Upper lobe of left lung (tissue), 6 donors: ENCODE data around the gene PADI1. TPM values are rescaled to one million over a fixed set of nuclear protein-coding genes. Genes with fewer than 3 reads are reported as not detected.

Experiments used
- ATAC-seq, 2 donors: fragments of 200-7000 bp; cut with Tn5 transposase; one replicate each; pipeline ENCODE4 v1.9.1; 2022; ENCODE audit warnings: mild to moderate bottlenecking in 2 of 2, moderate library complexity in 2 of 2; ENCODE audit not compliant: low FRiP score in 2 of 2
- DNase-seq, 2 donors: peaks; one replicate each; pipeline ENCODE4 v3.0.0-alpha.2; 2019 to 2020
- H3K27ac ChIP-seq, 4 donors: fragments of 200-600 bp; sonication (generic); one replicate each; pipeline ENCODE4 v1.5.1; 2016 to 2019
- H3K27me3 ChIP-seq, 4 donors: fragments of 200-600 bp; sonication (generic); one replicate each; pipeline ENCODE4 v1.5.1; 2017 to 2019
- H3K36me3 ChIP-seq, 4 donors: fragments of 200-600 bp; sonication (generic); one replicate each; pipeline ENCODE4 v1.5.1; 2016 to 2019
- H3K4me1 ChIP-seq, 4 donors: fragments of 200-600 bp; sonication (generic); one replicate each; pipeline ENCODE4 v1.5.1; 2018 to 2019
- H3K4me3 ChIP-seq, 4 donors: fragments of 200-600 bp; sonication (generic); one replicate each; pipeline ENCODE4 v1.5.1; 2017 to 2019; ENCODE audit warnings: mild to moderate bottlenecking in 2 of 4, moderate library complexity in 1 of 4
- H3K9me3 ChIP-seq, 4 donors: fragments of 200-600 bp; sonication (generic); one replicate each; pipeline ENCODE4 v1.5.1; 2018 to 2019
- CTCF ChIP-seq, 6 experiments: fragments of 450-650 bp in 4 of 6; fragments of 200-600 bp in 2 of 6; sonication (generic) in 2 of 6; IDR thresholded peaks; one replicate each; pipeline ENCODE4 v1.5.1; 2016 to 2019; ENCODE audit warnings: antibody characterized with exemption in 6 of 6
- EP300 ChIP-seq, 4 donors: sonication (generic); formaldehyde crosslinking; IDR thresholded peaks; one replicate each; pipeline ENCODE4 v1.5.1; 2017; ENCODE audit warnings: antibody characterized with exemption in 4 of 4, control low read depth in 2 of 4
- POLR2A ChIP-seq, 4 donors: fragments of 450-650 bp; IDR thresholded peaks; one replicate each; pipeline ENCODE4 v1.5.1; 2016 to 2017; ENCODE audit warnings: antibody characterized with exemption in 4 of 4, mild to moderate bottlenecking in 2 of 4
- POLR2AphosphoS5 ChIP-seq, 2 donors: sonication (generic); formaldehyde crosslinking; IDR thresholded peaks; one replicate each; pipeline ENCODE4 v1.5.1; 2017; ENCODE audit warnings: antibody characterized with exemption in 2 of 2
- WGBS, 2 donors: methylation state at CpG; one replicate each; pipeline ENCODE4 v1.1.5; 2017 to 2018; 5-methylcytosine and 5-hydroxymethylcytosine counted together
- total RNA-seq, 6 donors: library from RNA; depleted of rRNA in 4 of 6; stranded (reverse); fragments of >200 nt in 4 of 6; gene quantifications; one replicate each; pipeline versions ENCODE4 v1.1.0 to v1.2.1, GENCODE V29; 2016 to 2021
- donor health status: DM: no; HTN: no; CAD: no; lungs with moderate emphysema.
- donor health status: DM: no; HTN: yes; CAD: no; lungs with severe emphysema.

The PADI1 gene
- total RNA-seq, 6 donors from 2014 or later = not detected

DNA sequence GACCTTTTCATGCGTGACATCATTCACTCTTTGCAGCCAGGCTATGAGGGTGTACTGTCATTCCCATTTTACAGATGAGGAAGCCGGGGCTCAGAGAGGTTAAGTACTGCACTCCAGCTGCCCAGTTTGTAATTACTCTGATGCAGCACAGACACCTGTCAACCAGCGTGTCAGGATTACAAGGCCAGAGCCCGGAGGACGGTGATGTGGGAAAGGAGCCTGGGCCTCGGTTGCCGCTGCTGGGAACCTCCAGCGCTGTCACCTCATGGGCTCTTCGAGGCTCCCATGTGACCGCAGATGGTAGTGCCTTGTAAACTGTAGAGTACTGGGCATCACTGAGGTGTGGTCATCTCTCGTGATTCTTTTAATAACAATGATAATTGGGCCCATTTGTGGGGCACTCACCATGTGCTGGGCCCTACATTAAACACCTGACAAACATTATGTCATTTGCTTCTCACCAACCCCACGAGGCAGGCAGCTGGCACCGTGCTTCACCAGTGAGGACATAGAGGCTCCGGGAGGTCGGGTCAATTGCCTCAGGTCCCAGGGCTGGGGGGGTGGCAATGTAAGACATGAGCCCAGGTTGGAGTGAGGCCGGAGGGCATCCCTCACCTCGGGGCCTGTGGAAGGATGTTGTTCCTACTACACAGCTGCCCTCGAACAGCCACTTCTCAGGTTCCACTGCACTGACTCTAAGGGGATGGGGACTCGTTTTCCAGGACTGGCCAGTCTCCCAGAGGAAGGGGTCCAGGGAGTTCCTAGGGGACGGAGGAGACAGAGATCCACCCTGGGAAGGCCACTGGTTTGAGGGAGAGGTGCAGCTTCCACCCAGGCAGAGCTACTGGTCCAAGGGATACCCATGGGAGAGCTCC is 42.8 kb upstream of the PADI1 start:
- Histone ChIP-seq H3K27me3 (no peaks in the 10 kb centered on the region), H3K36me3 (no peaks in the 10 kb centered on the region), H3K4me1 (no peaks in the 10 kb centered on the region), H3K9me3 (no peaks in the 10 kb centered on the region), H3K4me3 (no peak overlapping the region), H3K27ac (no peak overlapping the region)
- DNase-seq (no peak), ATAC-seq (no peak)
- TF ChIP-seq CTCF (IDR thresholded peaks at IDR 0.05) = no peak
- no peak for TF ChIP-seq EP300 (IDR thresholded peaks at IDR 0.05)
- no peak for TF ChIP-seq POLR2AphosphoS5 (IDR thresholded peaks at IDR 0.05)
- TF ChIP-seq POLR2A (IDR thresholded peaks at IDR 0.05) = no peak
- 81 to 85% methylated on average over 14 to 19 of the region's 20 CpGs for WGBS, 2 donors

- Histone ChIP-seq H3K36me3 (no peaks in the 10 kb centered on the region), H3K4me1 (no peaks in the 10 kb centered on the region), H3K27ac (no peak overlapping the region), H3K27me3 (no peaks in the 10 kb centered on the region), H3K4me3 (no peak overlapping the region), H3K9me3 (no peaks in the 10 kb centered on the region)
- WGBS, 2 donors = 85 to 87% methylated on average over 4 to 7 of the region's 7 CpGs
- ATAC-seq (no peak), DNase-seq (peak in 1 of 2 donors; percentile 57)
- TF ChIP-seq POLR2A (IDR thresholded peaks at IDR 0.05) (no peak), EP300 (IDR thresholded peaks at IDR 0.05) (no peak), CTCF (IDR thresholded peaks at IDR 0.05) (no peak), POLR2AphosphoS5 (IDR thresholded peaks at IDR 0.05) (no peak)
These were observed 42.0 kb upstream of the PADI1 start for GRCh38 chr1:17162941-17163340.

- 86 to 90% methylated on average over 4 to 7 of the region's 7 CpGs for WGBS, 2 donors
- H3K27ac ChIP-seq = no peak overlapping the region
- H3K36me3 ChIP-seq = no peaks in the 10 kb centered on the region
- H3K4me3 ChIP-seq = no peak overlapping the region
- DNase-seq (no peak), ATAC-seq (no peak)
- no peaks in the 10 kb centered on the region for H3K27me3 ChIP-seq
- H3K4me1 ChIP-seq = no peaks in the 10 kb centered on the region
- TF ChIP-seq CTCF (IDR thresholded peaks at IDR 0.05) = no peak
- no peak for TF ChIP-seq POLR2A (IDR thresholded peaks at IDR 0.05)
- no peak for TF ChIP-seq POLR2AphosphoS5 (IDR thresholded peaks at IDR 0.05)
- TF ChIP-seq EP300 (IDR thresholded peaks at IDR 0.05) = no peak
- no peaks in the 10 kb centered on the region for H3K9me3 ChIP-seq
These were observed 41.6 kb upstream of the PADI1 start for GRCh38 chr1:17163371-17163770.

GRCh38 chr1:17163789-17164666 is 40.9 kb upstream of the PADI1 start:
- DNase-seq (no peak), ATAC-seq (no peak)
- no peak for TF ChIP-seq POLR2A (IDR thresholded peaks at IDR 0.05)
- TF ChIP-seq EP300 (IDR thresholded peaks at IDR 0.05) = no peak
- TF ChIP-seq POLR2AphosphoS5 (IDR thresholded peaks at IDR 0.05) = no peak
- TF ChIP-seq CTCF (IDR thresholded peaks at IDR 0.05) = no peak
- H3K27me3 ChIP-seq = no peaks in the 10 kb centered on the region
- no peaks in the 10 kb centered on the region for H3K9me3 ChIP-seq
- H3K36me3 ChIP-seq = no peaks in the 10 kb centered on the region
- WGBS, 2 donors = 72 to 74% methylated on average over 15 to 16 of the region's 16 CpGs
- no peak overlapping the region for H3K4me3 ChIP-seq
- H3K27ac ChIP-seq = no peak overlapping the region
- no peaks in the 10 kb centered on the region for H3K4me1 ChIP-seq
